HCT116 (cell line): ENCODE measurements around the gene LRRN2. TPM values are rescaled to one million over a fixed set of nuclear protein-coding genes. Genes with fewer than 3 reads are reported as not detected.

Experiments
- ATAC-seq: fragments of 200-7000 bp; cut with Tn5 transposase; 2 replicates; pipeline ENCODE4 v1.9.1; 2020; ENCODE audit warnings: mild to moderate bottlenecking, moderate library complexity
- BruUV-seq: library from RNA; stranded (reverse); fragments of 400-500 nt; replicated peaks from 2 replicates; lab custom pipeline; 2021; lab: Mats Ljungman, UMichigan
- CTCF ChIA-PET: fragments of 300-600 bp; sonication (Branson Sonifier 250); formaldehyde crosslinking; loops from one replicate; lab custom pipeline; 2021; ENCODE audit warnings: antibody characterized with exemption; lab: Charles Lee
- POLR2A ChIA-PET: fragments of 300-600, 350-600 bp; sonication (Branson Sonifier 250); formaldehyde crosslinking; loops from one replicate; lab custom pipeline; 2021; ENCODE audit warnings: antibody characterized with exemption; lab: Charles Lee
- RAD21 ChIA-PET, 2 experiments: fragments of 300-600 bp; sonication (Branson Sonifier 250); formaldehyde crosslinking; loops; one replicate each; lab custom pipeline; 2023; ENCODE audit warnings: low total read pairs in 2 of 2; ENCODE audit not compliant: uncharacterized antibody in 2 of 2, unreplicated experiment in 2 of 2, low non-redundant PET in 1 of 2; lab: Charles Lee
- DNase-seq: peaks from one replicate; pipeline ENCODE4 v3.0.0-alpha.2; 2010; ENCODE audit warnings: low read depth, low spot score
- H2AFZ ChIP-seq: fragments of 200-600 bp; shearing (Covaris generic), sonication (generic); 2 replicates; pipeline ENCODE4 v1.6.1; 2017; ENCODE audit warnings: low read depth, mixed run types, mixed read lengths, antibody characterized with exemption, low read length; ENCODE audit not compliant: poor library complexity, severe bottlenecking
- H3K27ac ChIP-seq: 2 replicates; pipeline ENCODE4 v1.5.1; 2012; ENCODE audit warnings: low read depth, low read length
- H3K27me3 ChIP-seq: fragments of 200-600 bp; sonication (generic); 2 replicates; pipeline ENCODE4 v1.6.1; 2016; ENCODE audit warnings: mixed run types, low read length, mixed read lengths; ENCODE audit not compliant: insufficient read depth
- H3K36me3 ChIP-seq, 2 experiments: fragments of 200-500 bp in 1 of 2; fragments of 200-600 bp in 1 of 2; sonication (Bioruptor generic) in 1 of 2; sonication (generic) in 1 of 2; 2 replicates each; pipeline versions ENCODE4 v1.5.1 to v1.6.1; 2014 to 2016; ENCODE audit warnings: low read length in 2 of 2, inconsistent platforms in 1 of 2, mixed read lengths in 1 of 2, mixed run types in 1 of 2; ENCODE audit not compliant: insufficient read depth in 2 of 2, control insufficient read depth in 1 of 2
- H3K4me1 ChIP-seq, 2 experiments: fragments of 200-600 bp in 1 of 2; sonication (generic) in 1 of 2; 2 replicates each; pipeline versions ENCODE4 v1.5.1 to v1.6.1; 2012 to 2017; ENCODE audit warnings: low read length in 2 of 2, inconsistent platforms in 1 of 2, mild to moderate bottlenecking in 1 of 2, mixed read lengths in 1 of 2, mixed run types in 1 of 2, moderate library complexity in 1 of 2; ENCODE audit not compliant: insufficient read depth in 2 of 2, control insufficient read depth in 1 of 2
- H3K4me2 ChIP-seq: fragments of 200-600 bp; sonication (generic); 2 replicates; pipeline ENCODE4 v1.6.1; 2017; ENCODE audit warnings: mixed run types, low read length, mixed read lengths
- H3K4me3 ChIP-seq, 2 experiments: fragments of 200-600 bp in 1 of 2; sonication (generic) in 1 of 2; replicated peaks in 1 of 2; 2 replicates each; pipeline ENCODE4 v1.5.1; 2011 to 2016; ENCODE audit warnings: low read length in 2 of 2, control low read depth in 1 of 2, low read depth in 1 of 2, mild to moderate bottlenecking in 1 of 2, mixed read lengths in 1 of 2, mixed run types in 1 of 2
- H3K79me2 ChIP-seq: fragments of 200-600 bp; sonication (generic); 2 replicates; pipeline ENCODE4 v1.6.1; 2017; ENCODE audit warnings: mild to moderate bottlenecking, mixed run types, low read length, moderate library complexity, mixed read lengths; ENCODE audit not compliant: insufficient read depth
- H3K9ac ChIP-seq: fragments of 200-600 bp; sonication (generic); 2 replicates; pipeline ENCODE4 v1.6.1; 2016; ENCODE audit warnings: low read length, mixed read lengths
- H3K9me2 ChIP-seq: fragments of 200-600 bp; sonication (generic), shearing (Covaris generic); 2 replicates; pipeline ENCODE4 v1.6.1; 2017; ENCODE audit warnings: mixed run types, mild to moderate bottlenecking, moderate library complexity; ENCODE audit not compliant: insufficient read depth
- H3K9me3 ChIP-seq, 2 experiments: fragments of 200-500 bp in 1 of 2; fragments of 200-600 bp in 1 of 2; sonication (Bioruptor generic) in 1 of 2; sonication (generic) in 1 of 2; 2 replicates each; pipeline ENCODE4 v1.6.1; 2014 to 2017; ENCODE audit warnings: low read length in 2 of 2, mixed read lengths in 2 of 2, inconsistent platforms in 1 of 2, low read depth in 1 of 2, mild to moderate bottlenecking in 1 of 2, mixed run types in 1 of 2, moderate library complexity in 1 of 2; ENCODE audit not compliant: control insufficient read depth in 1 of 2, insufficient read depth in 1 of 2
- H4K20me1 ChIP-seq: fragments of 200-600 bp; sonication (generic), shearing (Covaris generic); 2 replicates; pipeline ENCODE4 v1.6.1; 2017; ENCODE audit warnings: mixed run types, mild to moderate bottlenecking, moderate library complexity; ENCODE audit not compliant: insufficient read depth
- CEBPB ChIP-seq: IDR thresholded peaks from 2 replicates; pipeline ENCODE4 v1.6.1; 2012; ENCODE audit warnings: low read depth
- EZH2 ChIP-seq: fragments of 200-600 bp; sonication (generic); IDR thresholded peaks from 2 replicates; pipeline ENCODE4 v1.6.1; 2017; ENCODE audit warnings: antibody characterized with exemption, mixed run types
- JUND ChIP-seq: IDR thresholded peaks from 2 replicates; pipeline ENCODE4 v1.6.1; 2012
- SIN3A ChIP-seq: IDR thresholded peaks from 2 replicates; pipeline ENCODE4 v1.6.1; 2012; ENCODE audit warnings: low read depth
- SP1 ChIP-seq: IDR thresholded peaks from 2 replicates; pipeline ENCODE4 v1.6.1; 2012; ENCODE audit warnings: low read depth
- SRF ChIP-seq: IDR thresholded peaks from 2 replicates; pipeline ENCODE4 v1.6.1; 2012; ENCODE audit warnings: low read depth
- TCF7L2 ChIP-seq: IDR thresholded peaks from 2 replicates; pipeline ENCODE4 v1.7.0; 2011; ENCODE audit warnings: borderline replicate concordance, inconsistent platforms; ENCODE audit not compliant: insufficient read depth, insufficient read length; ENCODE audit errors: extremely low read depth
- YY1 ChIP-seq: IDR thresholded peaks from 2 replicates; pipeline ENCODE4 v1.6.1; 2011; ENCODE audit warnings: low read length, low read depth, moderate library complexity, mild to moderate bottlenecking; ENCODE audit not compliant: insufficient replicate concordance; ENCODE audit errors: extremely low read depth
- ZFX ChIP-seq: fragments of 450-650 bp; IDR thresholded peaks from 2 replicates; pipeline ENCODE4 v1.6.1; 2017
- intact Hi-C: fragments of 100-400 bp; cut with micrococcal nuclease; formaldehyde crosslinking; loops from 2 replicates; pipeline ENCODE4 v1.10.0; 2022
- total RNA-seq: library from RNA; stranded (reverse); gene quantifications from one replicate; pipeline ENCODE4 v1.2.1, GENCODE V29; 2021; ENCODE audit not compliant: unreplicated experiment
- TF ChIP-seq, protein P1 (sequence below): IDR thresholded peaks from 2 replicates; pipeline ENCODE4 v1.6.1; 2012; ENCODE audit warnings: low read depth
- TF ChIP-seq, protein P2 (sequence below): IDR thresholded peaks from 2 replicates; pipeline ENCODE4 v1.6.1; 2012

The LRRN2 gene
- total RNA-seq, 1 experiment from 2014 or later: 3.2 TPM

DNA sequence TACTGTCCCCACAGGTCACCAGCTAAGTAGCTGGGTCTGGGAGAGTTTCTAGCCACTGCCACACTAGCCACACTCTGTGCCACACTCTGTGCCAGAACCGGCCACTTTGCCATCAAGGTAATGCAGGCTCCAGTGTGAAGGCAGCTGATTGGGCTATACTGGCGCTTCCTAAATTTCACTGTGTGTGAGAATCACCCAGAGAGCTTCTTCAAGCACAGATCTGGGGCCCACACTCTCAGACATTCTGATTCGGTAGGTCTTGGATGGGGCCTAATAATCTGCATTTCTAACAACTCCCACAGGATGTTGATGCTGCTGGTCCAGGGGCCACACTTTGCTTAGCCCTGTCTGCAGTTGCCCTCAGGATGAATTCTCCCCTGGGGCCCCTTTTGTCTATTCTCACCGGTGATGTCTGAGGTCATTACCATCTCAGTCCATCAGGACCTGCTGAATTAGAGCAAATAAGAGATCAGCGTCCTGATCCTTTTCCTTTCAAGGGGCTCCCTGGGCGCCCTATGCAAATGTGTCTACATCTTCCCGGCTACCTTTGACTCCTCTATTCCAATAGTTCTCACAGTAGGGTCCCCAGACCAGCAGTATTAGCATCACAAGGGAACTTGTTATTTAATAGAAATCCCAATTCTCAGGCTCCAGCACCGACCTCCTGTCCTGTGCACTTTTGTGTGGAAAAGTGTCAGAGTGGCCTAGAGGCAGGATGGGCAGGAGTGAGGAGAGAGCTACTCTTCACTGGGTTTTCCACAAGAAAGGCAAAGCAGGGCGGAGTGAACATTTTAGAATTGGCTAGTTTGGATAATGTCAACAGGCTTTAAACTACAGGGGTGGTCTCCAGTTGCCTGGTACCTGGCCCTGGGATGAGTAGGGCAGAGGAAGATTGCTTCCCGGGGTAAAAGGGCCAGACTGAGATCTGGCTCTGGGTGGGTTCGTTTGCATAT lies 24.7 kb upstream of the LRRN2 start:
- Histone ChIP-seq H3K9me3 (no peaks in the 10 kb centered on the region), H4K20me1 (no peaks in the 10 kb centered on the region), H2AFZ (no peak overlapping the region), H3K27ac (no peak overlapping the region), H3K27me3 (peaks cover 15% of the 10 kb centered on the region; the same call in 1 of the 2 replicates), H3K4me2 (no peak overlapping the region), H3K9ac (no peak overlapping the region), H3K4me1 (peaks cover 4 to 14% of the 10 kb centered on the region in 2 experiments; a peak in 1 of 4 replicates), H3K36me3 (no peaks in the 10 kb centered on the region), H3K79me2 (no peaks in the 10 kb centered on the region), H3K9me2 (no peaks in the 10 kb centered on the region), H3K4me3 (no peak overlapping the region)
- ChIA-PET RAD21 (no interaction called here), CTCF (no interaction called here), POLR2A (no interaction called here)
- TF ChIP-seq CEBPB (no peak), SP1 (no peak), JUND (no peak), SRF (no peak), TCF7L2 (no peak), YY1 (no peak), EZH2 (no peak), ZFX (no peak), SIN3A (no peak)
- TF ChIP-seq, protein P1, sequence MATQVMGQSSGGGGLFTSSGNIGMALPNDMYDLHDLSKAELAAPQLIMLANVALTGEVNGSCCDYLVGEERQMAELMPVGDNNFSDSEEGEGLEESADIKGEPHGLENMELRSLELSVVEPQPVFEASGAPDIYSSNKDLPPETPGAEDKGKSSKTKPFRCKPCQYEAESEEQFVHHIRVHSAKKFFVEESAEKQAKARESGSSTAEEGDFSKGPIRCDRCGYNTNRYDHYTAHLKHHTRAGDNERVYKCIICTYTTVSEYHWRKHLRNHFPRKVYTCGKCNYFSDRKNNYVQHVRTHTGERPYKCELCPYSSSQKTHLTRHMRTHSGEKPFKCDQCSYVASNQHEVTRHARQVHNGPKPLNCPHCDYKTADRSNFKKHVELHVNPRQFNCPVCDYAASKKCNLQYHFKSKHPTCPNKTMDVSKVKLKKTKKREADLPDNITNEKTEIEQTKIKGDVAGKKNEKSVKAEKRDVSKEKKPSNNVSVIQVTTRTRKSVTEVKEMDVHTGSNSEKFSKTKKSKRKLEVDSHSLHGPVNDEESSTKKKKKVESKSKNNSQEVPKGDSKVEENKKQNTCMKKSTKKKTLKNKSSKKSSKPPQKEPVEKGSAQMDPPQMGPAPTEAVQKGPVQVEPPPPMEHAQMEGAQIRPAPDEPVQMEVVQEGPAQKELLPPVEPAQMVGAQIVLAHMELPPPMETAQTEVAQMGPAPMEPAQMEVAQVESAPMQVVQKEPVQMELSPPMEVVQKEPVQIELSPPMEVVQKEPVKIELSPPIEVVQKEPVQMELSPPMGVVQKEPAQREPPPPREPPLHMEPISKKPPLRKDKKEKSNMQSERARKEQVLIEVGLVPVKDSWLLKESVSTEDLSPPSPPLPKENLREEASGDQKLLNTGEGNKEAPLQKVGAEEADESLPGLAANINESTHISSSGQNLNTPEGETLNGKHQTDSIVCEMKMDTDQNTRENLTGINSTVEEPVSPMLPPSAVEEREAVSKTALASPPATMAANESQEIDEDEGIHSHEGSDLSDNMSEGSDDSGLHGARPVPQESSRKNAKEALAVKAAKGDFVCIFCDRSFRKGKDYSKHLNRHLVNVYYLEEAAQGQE: no peak
- TF ChIP-seq, protein P2, sequence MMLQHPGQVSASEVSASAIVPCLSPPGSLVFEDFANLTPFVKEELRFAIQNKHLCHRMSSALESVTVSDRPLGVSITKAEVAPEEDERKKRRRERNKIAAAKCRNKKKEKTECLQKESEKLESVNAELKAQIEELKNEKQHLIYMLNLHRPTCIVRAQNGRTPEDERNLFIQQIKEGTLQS: no peak
- ATAC-seq (no peak), DNase-seq (no peak)
- intact Hi-C loops: no loop called here
- BruUV-seq: no TSS peak
